Hematopoietic multipotent progenitor cell treated with erythropoietin and hydrocortisone succinate and interleukin-3 and kit ligand, for 6 days (in vitro differentiated cells): ENCODE results near the gene ATAD3C.
"Not testable (repeated sequence)": the region's sequence is repeated elsewhere in the genome, so short reads cannot be mapped to it uniquely, and the experiment has no call there.

Experiments used
- DNase-seq: peaks from one replicate; pipeline ENCODE4 v3.0.0-alpha.2; 2015

The ATAD3C gene

GRCh38 chr1:1419363-1419812, 30.1 kb upstream of the ATAD3C start:
- no peak for DNase-seq

- no peak for DNase-seq
Measured at GRCh38 chr1:1419813-1420653, 29.5 kb upstream of the ATAD3C start.

DNA sequence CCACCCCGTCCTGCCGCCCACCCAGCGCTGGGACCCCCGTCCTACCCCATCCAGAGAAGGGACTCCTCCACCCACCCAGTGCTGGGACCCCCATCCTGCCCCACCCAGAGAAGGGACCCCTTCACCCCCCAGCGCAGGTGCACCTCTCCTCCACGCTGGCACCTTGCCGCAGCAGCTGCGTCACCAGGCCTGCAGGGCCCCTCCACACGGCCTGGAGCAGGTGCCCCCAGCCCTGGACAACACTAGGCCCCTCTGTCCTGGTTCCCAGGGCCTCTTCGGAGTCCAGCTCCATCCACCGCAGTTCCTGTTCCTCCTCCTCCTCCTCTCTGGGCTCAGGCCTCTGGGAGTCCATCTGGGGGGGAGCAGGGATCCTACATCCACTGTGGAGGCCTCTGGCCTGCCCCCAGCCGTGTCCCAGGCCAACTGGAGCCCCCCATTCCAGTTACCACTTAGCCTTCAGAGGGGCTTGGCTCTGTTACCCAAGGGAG, 28.8 kb upstream of the ATAD3C start:
- DNase-seq, result no peak

DNA sequence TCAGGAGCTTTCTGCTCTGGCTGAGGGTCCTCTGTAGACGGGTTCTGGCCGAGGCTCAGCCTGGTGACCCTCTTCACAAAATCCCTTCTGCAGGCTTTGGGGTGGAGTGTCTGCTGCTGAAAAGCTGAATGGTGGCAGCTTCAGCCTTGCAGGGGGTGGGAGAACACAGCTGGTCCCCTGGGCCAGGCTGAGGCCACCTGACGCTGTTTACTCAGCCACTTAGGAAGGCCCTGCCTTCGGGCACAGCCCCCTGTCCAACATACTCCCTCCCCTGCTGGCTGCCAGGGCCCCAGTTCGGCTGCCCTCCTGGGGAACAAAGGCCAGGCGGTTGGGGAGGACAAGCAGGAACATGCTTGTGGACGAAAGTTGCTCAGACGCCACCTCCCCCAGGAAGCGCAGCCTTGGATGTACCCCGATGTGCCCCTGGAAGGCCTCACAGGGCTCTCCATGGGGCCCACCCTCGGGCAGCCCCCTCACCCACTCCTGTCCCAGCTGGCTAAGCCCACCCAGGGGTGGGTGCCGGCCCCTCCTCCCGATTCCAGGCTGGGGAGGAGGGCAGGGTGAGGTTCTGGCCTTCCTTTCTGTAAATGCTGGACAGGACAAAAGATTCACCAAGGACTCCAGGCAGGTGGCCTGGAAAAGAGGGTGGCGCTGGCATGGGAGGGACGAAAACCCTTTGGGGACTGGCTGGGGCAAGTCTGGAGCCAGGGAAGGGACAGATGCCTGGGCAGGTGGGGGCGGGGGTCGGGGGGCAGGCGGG, 28.2 kb upstream of the ATAD3C start, which contains the start of gene ANKRD65:
Gene ANKRD65, minus strand, starts transcription at position 130 of the 760 bp plus-strand sequence. CDS start 271 bp downstream, outside the sequence.
- no peak for DNase-seq

DNA sequence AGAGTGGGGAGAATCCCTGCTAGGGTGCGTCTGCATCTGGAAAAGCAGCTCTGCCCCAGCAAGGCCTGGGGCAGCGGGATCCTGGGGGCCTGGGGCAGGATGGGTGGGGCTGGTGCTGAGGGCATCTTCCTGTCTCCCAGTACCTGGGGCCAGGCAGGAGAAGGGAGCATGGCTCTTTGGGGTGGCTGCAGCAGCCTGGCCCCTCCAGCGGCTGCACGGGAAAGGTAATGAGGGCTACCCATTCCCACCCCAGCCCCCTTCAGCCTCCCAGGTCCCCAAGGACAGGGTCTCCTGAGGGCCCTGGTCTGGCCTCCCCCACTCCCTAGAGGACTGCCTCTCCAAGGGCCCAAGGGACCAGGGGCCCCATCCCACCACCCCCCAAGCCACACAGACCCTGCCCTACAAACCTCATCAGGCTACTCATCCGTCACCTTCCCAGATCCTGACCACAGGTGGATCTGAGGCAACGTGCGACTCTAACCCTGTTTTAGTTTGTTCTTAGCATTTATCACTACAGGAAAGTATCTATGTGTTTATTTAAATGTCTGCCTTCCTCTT, 27.5 kb upstream of the ATAD3C start:
- no peak for DNase-seq

- DNase-seq, result no peak
Measured at GRCh38 chr1:1422465-1423244, 26.8 kb upstream of the ATAD3C start.

DNA sequence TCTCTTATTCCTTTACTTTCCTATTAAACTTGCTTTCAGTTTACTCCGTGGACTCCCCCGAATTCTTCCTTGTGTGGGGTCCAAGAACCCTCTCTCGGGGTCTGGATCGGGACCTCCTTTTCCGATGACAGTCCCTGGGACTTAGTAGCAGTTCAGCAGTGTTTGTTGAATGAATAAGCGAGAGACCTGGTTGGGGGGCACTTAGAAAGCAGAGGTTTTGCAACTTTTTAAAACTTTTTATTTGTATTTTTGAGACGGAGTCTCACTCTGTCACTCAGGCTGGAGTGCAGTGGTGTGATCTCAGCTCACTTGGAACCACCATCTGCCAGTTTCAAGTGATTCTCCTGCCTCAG, 26.3 kb upstream of the ATAD3C start:
- DNase-seq, result no peak

DNA sequence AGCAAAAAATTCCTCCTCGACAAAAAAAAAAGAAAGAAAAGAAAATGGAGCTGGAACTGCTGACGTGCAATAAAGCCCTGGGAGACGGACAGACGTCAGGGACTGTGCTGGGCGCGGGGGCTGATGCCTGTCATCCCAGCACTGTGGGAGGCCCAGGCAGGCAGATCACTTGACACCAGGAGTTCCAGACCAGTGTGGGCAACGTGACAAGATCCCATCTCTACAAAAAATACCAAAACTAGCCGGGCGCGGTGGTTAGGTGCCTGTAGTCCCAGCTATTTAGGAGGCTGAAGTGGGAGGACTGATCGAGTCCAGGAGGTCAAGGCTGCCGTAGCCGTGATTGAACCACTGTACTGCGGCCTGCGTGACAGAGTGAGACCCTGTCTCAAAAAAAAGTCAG, 24.8 kb upstream of the ATAD3C start:
- no peak for DNase-seq

GRCh38 chr1:1425426-1425752, 24.1 kb upstream of the ATAD3C start:
- no peak for DNase-seq

GRCh38 chr1:1425753-1426495, 23.6 kb upstream of the ATAD3C start:
- no peak for DNase-seq

DNA sequence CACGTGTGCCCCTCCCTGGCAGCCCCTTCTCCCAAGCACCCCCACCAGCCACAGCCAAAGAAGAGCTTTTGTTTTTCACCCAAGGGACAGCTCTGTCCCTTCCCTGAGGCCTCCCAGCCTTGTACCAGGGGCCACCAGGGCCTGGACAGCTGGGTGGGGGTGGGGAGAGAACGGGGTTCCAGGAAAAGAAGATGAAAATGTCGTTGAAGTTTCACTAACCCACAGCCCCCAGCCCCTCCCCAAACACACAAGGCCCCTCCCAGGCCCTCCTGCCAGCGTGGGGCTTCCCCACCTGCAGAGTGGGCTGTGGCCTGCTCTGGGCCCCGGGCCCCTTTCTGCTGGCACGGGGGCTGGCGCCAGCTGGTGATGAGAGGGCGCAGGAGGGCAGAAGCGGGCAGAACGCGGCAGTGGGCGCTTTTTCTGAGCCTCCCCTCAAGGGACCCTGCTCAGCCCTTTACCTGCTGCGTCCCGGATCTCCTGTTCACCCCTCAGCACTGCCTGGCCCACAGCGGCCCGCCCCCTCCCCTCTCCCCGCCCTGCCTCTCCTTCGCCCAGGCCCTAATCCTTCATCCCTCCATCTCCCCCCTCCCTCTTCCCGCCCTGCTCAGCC, 22.9 kb upstream of the ATAD3C start:
- DNase-seq, result no peak

- no peak for DNase-seq
Measured at GRCh38 chr1:1427106-1427819, 22.2 kb upstream of the ATAD3C start.

DNA sequence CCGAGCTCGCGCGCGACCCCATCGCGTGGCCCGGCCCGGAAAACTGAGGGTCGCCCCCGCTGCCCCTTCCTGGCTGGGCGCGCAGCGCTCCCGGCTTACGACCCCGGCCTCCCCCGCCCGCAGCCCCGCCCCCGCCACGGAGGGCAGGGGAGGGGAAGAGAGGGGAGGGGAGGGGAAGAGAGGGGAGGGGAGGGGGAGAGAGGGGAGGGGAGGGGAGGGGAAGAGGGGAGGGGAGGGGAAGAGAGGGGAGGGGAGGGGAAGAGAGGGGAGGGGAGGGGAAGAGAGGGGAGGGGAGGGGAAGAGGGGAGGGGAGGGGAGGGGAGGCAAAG, 21.7 kb upstream of the ATAD3C start:
- DNase-seq, result no peak

- no peak for DNase-seq
Measured at GRCh38 chr1:1428174-1428573, 21.3 kb upstream of the ATAD3C start.

DNA sequence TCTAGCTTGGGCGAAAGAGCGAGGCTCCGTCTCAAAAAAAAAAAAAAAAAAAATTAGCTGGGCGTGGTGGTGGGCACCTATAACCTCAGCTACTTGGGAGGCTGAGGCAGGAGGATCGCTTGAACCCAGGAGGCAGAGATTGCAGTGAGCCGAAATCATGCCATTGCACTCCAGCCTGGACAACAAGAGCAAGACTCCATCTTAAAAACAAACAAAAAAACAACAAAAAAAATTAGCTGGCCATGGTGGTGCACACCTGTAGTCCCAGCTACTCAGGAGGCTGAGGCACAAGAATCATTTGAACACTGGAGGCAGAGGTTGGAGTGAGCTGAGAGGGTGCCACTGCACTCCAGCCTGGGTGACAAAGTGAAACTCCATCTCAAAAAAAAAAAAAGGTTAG, 20.5 kb upstream of the ATAD3C start:
- DNase-seq, result not testable (repeated sequence)

GRCh38 chr1:1429671-1430073, 19.8 kb upstream of the ATAD3C start:
- no peak for DNase-seq

- no peak for DNase-seq
Measured at GRCh38 chr1:1430114-1430982, 19.1 kb upstream of the ATAD3C start.

GRCh38 chr1:1430992-1431844, 18.3 kb upstream of the ATAD3C start:
- no peak for DNase-seq

DNA sequence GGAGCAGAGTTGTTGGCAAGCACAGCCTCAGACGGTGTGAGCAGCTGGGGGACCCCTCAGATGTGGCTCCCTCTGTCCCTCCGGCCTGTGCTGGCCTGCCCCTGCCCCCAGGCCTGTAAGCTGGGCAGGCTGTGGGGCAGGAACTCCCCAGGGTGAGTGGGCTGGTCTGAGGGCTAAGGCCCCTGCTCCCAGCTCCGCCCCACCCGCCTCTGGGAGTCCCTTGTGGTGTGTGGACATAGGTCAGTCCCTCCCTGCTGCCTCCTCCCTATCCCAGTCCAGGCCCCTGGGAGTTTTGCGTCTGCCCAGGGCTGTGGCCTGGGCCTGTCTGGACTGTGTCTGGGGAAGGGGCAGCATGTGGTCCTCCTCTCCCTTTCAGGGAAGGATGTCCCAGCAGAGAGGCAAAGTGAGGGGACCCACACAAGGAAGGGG, 17.6 kb upstream of the ATAD3C start:
- DNase-seq, result no peak
